AG09309 (cell line): ENCODE results near the gene CNIH4.
"Not testable (repeated sequence)": the region's sequence is repeated elsewhere in the genome, so short reads cannot be mapped to it uniquely, and the experiment has no call there.

ENCODE experiments used
- DNase-seq: peaks from one replicate; pipeline ENCODE4 v3.0.0-alpha.2; 2010; ENCODE audit warnings: low read depth
- H3K4me3 ChIP-seq: 2 replicates; pipeline ENCODE4 v1.5.1; 2011; ENCODE audit warnings: mild to moderate bottlenecking, low read depth, low read length, moderate library complexity; ENCODE audit not compliant: control insufficient read depth
- CTCF ChIP-seq: IDR thresholded peaks from 2 replicates; pipeline ENCODE4 v1.5.1; 2011; ENCODE audit warnings: mild to moderate bottlenecking, low read depth, low read length, inconsistent platforms; ENCODE audit not compliant: insufficient read depth, control insufficient read depth; ENCODE audit errors: missing control alignments

The CNIH4 gene

DNA sequence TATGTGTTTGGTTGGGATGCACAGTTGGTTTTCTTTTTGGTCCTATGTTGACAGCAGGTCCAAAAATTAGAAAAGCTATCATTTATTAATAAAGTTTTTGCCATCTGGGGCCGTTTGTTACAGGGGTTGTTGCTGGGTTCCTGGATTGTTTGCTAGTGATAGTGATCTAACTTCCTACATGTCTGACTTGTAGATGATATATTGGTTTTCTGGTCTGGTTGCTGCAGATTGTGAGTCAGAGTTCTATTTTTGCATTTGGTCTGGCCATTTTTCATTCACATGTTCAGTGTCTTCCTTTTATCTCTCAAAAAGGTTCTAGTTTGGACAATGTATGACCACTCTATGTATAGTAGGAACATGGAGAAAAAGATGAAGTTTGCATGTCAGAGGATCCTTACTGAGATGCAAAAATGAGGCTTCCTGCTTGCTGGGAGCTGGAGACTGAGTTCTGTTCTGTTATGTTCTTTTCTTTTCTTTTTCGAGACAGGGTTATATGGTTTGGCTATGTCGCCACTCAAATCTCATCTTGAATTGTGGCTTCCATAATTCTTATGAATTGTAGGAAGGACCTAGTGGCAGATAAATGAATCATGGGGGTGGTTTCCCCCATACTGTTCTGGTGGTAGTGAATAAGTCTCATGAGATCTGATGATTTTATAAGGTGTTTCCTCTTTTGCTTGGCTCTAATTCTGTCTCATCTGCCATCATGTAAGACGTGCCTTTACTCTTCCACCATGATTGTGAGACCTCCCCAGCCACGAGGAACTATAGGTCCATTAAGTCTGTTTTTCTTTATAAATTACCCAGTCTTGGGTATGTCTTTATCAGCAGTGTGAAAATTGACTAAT, 22.5 kb upstream of the CNIH4 start:
- DNase-seq: no peak
- TF ChIP-seq CTCF: no peak
- no peak overlapping the region for H3K4me3 ChIP-seq

DNA sequence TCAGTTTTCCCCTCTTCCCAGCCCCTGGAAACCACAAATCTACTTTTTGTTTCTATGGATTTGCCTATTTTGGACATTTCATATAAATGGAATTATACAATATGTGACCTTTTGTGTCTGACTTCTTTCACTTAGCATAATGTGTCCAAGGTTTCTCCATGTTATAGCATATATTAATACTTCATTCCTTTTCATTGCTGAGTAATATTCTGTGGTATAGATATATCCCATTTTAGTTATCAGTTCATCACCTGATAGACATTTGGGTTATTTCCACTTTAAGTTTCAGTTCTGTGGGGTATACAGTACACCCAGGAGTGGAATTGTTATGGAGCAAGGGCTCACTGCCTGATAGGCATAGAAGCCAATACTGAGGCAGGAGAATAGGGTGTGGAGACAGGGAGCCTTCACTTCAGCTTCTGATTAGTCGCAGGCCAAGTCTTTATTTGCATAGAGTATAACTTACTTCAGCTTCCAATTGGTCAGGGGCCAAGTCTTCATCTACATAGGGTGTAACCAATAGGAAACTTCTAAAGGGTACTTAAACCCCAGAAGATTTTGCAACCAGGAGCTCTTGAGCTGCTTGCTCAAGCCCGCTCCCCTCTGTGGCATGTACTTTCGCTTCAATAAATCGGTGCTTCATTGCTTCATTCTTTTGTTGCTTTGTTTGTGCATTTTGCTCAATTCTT, 18.4 kb upstream of the CNIH4 start:
- no peak for DNase-seq
- H3K4me3 ChIP-seq: no peak overlapping the region
- no peak for TF ChIP-seq CTCF

DNA sequence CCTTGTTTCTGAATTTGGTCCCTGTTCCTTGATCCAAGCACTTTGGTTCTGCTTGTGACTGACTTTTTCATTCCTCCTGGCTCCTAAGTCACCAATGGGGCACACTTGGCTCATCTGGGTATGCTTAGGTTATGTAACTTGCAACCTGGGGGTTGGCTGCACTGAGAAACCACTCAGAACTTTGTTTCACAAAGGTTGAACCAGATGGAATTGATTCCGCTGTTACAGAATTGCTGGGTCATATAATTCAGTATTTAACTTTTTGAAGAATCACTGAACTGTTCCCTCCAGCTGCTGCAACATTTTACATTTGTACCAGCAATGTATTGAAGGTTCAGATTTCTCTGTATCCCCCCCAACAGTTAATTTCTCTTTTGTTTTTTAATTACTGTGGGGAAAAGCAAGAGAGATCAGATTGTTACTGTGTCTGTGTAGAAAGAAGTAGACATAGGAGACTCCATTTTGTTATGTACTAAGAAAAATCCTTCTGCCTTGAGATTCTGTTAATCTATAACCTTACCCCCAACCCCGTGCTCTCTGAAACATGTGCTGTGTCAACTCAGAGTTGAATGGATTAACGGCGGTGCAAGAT, 17.1 kb upstream of the CNIH4 start:
- no peak overlapping the region for H3K4me3 ChIP-seq
- no peak for TF ChIP-seq CTCF

DNA sequence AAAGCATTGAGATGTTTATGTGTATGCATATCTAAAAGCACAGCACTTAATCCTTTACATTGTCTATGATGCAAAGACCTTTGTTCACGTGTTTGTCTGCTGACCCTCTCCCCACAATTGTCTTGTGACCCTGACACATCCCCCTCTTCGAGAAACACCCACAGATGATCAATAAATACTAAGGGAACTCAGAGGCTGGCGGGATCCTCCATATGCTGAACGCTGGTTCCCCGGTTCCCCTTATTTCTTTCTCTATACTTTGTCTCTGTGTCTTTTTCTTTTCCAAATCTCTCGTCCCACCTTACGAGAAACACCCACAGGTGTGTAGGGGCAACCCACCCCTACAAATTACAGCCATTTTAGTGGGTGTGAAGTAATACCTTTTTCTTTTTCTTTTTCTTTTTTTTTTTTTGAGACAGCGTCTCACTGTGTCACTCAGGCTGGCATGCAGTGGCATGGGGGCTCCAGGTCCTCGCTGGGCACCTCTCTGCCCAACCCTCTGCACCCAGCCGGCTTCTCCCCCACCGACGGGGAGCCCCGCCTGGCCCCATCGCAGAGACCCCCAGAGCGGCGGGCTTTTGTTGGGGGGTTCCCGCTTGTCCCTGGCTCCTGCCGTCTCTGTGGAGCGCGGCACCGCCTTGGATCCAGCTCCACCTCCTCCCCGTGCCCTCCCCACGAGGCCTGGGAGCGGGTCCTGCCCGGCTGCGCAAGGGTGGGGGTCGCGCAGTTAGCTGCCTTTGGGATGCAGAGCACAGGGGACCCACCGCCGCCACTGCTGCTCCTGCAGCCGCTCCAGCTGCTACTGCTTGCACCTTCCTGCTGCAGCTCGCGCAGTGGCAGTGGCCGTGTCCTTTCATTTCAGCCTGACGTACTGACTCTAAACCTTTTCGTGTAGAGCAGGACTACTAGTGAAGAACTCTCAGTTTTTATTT, 16.0 kb upstream of the CNIH4 start:
- H3K4me3 ChIP-seq: peak overlapping the region; percentile 56
- not testable (repeated sequence) for DNase-seq

More for the DNA sequence above, 17.1 kb upstream of the CNIH4 start:
- DNase-seq: no peak

DNA sequence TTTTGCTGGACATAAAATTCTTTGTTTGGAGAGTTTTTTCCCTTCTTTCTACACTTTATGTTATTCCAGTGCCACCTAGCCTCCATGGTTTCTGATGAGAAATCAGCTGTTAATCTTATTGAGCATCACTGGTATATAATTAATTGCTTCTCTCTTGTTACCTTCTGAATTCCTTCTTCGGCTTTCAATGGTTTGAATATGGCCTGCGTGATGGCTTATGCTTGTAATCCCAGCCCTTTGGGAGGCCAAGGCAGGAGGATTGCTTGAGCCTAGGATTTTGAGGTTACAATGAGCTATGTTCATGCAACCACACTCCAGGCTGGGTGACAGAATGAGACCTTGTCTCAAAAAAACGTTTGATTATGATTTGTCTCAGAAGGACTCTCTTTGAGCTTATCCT, 13.0 kb upstream of the CNIH4 start:
- H3K4me3 ChIP-seq: no peak overlapping the region
- DNase-seq: no peak
- no peak for TF ChIP-seq CTCF

GRCh38 chr1:224348137-224348536, 8.5 kb upstream of the CNIH4 start:
- no peak for TF ChIP-seq CTCF
- no peak for DNase-seq
- no peak overlapping the region for H3K4me3 ChIP-seq

DNA sequence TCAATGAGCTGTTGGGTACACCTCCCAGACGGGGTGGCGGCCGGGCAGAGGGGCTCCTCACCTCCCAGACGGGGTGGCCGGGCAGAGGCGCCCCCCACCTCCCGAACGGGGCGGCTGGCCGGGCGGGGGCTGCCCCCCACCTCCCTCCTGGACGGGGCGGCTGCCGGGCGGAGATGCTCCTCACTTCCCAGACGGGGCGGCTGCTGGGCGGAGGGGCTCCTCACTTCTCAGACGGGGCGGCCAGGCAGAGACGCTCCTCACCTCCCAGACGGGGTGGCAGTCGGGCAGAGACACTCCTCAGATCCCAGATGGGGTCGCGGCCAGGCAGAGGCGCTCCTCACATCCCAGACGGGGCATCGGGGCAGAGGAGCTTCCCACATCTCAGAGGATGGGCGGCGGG, 7.0 kb upstream of the CNIH4 start:
- DNase-seq, H3K4me3 ChIP-seq: not testable (repeated sequence)

DNA sequence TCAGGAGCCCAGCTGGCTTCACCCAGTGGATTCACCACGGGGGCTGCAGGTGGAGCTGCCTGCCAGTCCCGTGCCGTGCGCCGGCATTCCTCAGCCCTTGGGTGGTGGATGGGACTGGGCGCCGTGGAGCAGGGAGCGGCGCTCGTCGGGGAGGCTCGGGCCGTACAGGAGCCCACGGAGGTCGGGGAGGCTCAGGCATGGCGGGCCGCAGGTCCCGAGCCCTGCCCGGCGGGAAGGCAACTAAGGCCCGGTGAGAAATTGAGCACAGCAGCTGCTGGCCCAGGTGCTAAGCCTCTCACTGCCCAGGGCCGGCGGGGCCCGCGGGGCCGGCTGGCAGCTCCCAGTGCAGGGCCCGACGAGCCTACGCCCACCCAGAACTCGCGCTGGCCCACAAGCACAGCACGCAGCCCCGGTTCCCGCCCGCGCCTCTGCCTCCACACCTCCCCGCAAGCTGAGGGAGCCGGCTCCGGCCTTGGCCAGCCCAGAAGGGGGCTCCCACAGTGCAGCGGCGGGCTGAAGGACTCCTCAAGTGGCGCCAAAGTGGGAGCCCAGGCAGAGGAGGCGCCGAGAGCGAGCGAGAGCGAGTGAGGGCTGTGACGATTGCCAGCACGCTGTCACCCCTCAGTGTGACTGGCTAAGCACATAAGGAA, 4.1 kb upstream of the CNIH4 start:
- not testable (repeated sequence) for DNase-seq, H3K4me3 ChIP-seq
